Raji (cell line): ENCODE results near the gene SLC7A4.

Source experiments
- POLR2A ChIP-seq: IDR thresholded peaks from 2 replicates; pipeline ENCODE4 v1.6.1; 2011; ENCODE audit warnings: low read depth, low read length, control low read depth; ENCODE audit not compliant: insufficient read depth

The SLC7A4 gene

GRCh38 chr22:21067901-21068680 is 35.7 kb upstream of the SLC7A4 start:
- no peak for TF ChIP-seq POLR2A

GRCh38 chr22:21067075-21067900 is 34.9 kb upstream of the SLC7A4 start:
- no peak for TF ChIP-seq POLR2A

GRCh38 chr22:21064917-21065864 is 32.8 kb upstream of the SLC7A4 start:
- no peak for TF ChIP-seq POLR2A

- TF ChIP-seq POLR2A = no peak
Measured at GRCh38 chr22:21055880-21056319, 23.5 kb upstream of the SLC7A4 start.

- no peak for TF ChIP-seq POLR2A
Measured at GRCh38 chr22:21055564-21055834, 23.1 kb upstream of the SLC7A4 start.

- TF ChIP-seq POLR2A = no peak
Measured at GRCh38 chr22:21054714-21055563, 22.6 kb upstream of the SLC7A4 start.

GRCh38 chr22:21054046-21054713 is 21.8 kb upstream of the SLC7A4 start:
- no peak for TF ChIP-seq POLR2A

GRCh38 chr22:21052715-21053459 is 20.5 kb upstream of the SLC7A4 start:
- no peak for TF ChIP-seq POLR2A

GRCh38 chr22:21051831-21052400 is 19.6 kb upstream of the SLC7A4 start:
- no peak for TF ChIP-seq POLR2A

- no peak for TF ChIP-seq POLR2A
Measured at GRCh38 chr22:21051145-21051830, 18.9 kb upstream of the SLC7A4 start.

- TF ChIP-seq POLR2A = no peak
Measured at GRCh38 chr22:21047730-21048129, 15.4 kb upstream of the SLC7A4 start.

- TF ChIP-seq POLR2A = no peak
Measured at GRCh38 chr22:21047035-21047661, 14.8 kb upstream of the SLC7A4 start.
